NCI-H1048 (cell line): ENCODE measurements around the gene PRDM15.

ENCODE experiments used
- DNase-seq: peaks from one replicate; lab custom pipeline; 2025; lab: John Stamatoyannopoulos, UW

PRDM15 gene

DNA sequence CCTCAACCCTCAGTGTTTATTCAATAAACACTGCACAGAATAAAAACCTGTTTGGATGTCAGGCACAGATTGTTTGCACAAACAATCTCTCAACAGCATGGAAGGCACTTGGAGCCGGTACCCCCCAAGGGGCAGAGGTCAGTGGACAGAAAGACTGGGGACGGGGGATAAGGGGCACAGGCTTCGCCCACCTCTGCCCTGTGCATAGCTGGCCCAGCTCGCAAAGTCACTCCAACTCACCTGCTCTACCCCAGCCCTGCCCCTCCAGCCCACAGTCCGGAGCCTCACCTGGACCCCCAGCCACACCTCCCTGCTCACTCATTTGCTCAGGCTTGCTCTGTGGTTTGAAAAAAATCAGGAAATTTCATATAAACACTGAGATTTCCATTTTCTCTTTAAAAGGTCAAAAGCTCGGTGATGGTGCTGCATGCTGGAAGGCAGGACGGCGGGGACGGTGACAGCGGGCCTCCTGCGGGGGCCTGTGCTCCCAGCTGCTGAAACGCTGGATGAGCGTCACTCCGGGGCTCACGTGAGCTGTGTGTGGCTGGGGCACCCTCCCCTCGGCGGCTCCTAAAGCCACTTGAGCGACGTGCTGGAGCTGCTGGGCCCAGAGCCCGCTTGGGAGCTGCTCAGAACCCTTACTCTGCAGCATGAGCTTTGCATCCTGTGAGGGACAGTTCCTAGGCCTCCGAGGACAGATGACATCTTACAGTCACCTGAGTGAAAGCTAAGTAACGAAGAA, 54.5 kb downstream of the PRDM15 start:
- no peak for DNase-seq

DNA sequence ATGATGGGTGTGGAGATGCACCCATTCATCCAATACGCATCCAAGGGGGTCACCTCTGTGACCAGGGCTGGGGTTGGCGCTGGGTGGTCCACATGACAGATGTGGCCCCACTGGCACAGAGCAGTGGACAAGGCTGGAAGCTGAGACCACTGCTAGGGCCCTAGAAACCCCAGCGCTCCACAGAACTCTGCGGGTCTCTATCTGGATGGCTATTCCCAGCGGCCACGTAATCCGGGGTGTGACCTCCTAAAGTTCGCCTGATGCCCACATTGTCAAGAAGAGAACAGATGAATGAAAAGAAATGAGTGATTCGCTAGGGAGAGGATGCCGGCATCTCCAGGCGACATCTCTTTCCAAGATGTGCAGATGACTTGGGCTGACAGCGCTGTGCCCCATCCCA, 55.2 kb downstream of the PRDM15 start:
- no peak for DNase-seq

- no peak for DNase-seq
Measured at GRCh38 chr21:41823166-41823565, 56.0 kb downstream of the PRDM15 start.

- no peak for DNase-seq
Measured at GRCh38 chr21:41821756-41822431, 57.2 kb downstream of the PRDM15 start.

DNA sequence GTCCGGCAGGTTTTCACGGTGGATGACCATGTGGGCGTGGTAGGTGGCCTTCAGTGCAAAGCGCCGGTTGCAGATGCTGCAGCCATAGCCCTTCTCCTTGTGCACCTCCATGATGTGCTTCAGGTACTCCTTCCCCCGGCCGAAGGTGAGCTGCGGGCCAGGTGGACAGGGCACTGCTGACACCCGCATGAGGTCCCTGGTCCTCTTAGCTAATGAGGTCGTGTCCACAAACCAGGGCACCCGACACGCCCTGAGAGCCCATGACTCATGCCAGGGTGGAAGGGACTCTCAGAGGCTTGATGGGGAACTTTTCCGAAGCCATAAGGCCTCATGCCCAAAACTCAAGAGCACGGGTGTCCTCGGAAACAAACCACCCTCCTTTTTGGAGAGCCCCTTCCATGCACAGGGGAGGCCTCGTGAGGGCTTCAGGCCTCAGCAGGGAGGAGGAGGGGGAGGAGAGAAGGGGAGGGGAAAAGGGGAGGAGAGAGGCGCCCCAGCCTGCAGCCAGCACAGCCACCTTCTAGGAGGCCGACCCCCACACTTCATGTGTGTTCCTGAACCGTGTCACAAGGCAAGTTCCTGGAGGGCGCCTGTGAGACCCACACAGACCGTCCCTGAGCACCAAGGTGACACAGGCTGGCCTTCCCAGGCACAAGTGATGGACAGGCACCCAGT, 57.9 kb downstream of the PRDM15 start:
- DNase-seq, result no peak

GRCh38 chr21:41820384-41821080, 58.6 kb downstream of the PRDM15 start:
- DNase-seq, result no peak

GRCh38 chr21:41819856-41820281, 59.3 kb downstream of the PRDM15 start:
- no peak for DNase-seq

- DNase-seq, result no peak
Measured at GRCh38 chr21:41819236-41819855, 59.8 kb downstream of the PRDM15 start.

- DNase-seq, result no peak
Measured at GRCh38 chr21:41817877-41818855, 61.0 kb downstream of the PRDM15 start.

DNA sequence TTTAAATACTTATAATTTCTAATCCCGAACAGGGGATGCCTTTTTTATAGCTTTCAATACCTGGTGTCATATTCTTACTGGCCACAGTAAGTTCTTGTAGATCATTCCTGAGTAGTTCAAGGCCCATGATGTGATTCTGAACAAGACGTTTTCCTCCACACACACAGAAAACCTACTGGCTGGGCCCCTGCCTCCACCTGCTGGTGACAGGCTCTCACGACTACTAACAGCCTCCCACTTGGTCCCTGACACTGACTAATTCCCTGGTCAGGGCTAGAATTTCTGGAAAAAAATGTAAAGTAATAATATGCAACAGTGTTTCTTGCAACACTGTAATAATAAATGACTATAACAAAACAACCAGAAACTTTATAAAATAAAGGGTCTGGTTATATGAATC, 61.9 kb downstream of the PRDM15 start:
- no peak for DNase-seq

DNA sequence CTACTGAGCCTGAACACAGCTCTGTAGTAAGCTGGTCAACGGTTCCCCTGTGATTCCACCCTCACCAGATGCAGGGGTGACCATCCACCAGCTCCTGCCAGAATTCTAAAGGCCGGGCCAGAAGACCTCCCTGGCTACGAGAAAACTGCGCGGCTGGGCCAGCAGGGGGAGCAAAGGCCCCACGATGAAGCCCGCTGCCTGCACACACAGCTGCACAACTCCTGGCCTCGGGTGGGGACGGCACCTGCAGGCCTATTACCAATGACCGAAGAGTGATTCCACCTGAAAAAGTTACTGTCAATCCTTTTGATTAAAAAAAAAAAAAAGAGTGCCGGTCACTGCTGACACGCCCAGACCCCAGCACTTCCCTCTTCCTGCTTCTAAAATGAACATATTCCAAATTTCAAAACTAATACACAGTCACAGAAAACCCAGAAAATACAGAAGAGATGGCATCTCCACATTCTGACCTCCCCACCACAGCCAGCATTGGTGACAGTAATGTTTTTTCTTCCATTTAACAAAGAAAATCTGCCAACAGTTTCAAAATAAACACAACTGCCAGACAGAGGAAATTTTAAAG, 62.5 kb downstream of the PRDM15 start:
- DNase-seq, result no peak

GRCh38 chr21:41815652-41816582, 63.2 kb downstream of the PRDM15 start:
- no peak for DNase-seq

DNA sequence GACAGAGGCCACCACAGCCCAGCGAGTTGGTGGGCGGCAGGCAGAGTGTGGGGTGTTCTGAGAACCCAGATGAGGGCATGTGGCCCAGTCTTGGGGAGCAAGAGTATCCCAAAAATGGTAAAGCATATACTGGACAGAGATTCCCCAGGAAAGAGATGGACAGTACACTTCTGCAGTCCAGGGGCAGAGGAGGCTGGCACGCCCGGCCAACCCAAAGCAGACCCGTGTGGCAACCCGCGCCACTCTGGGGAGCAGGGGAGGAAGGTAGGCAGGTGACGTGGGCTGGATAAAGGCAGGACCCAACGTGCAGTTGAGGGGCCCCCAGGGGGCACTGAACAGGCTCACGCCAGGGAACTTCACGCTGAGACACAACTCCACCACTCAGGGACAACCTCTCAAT, 65.9 kb downstream of the PRDM15 start:
- no peak for DNase-seq

DNA sequence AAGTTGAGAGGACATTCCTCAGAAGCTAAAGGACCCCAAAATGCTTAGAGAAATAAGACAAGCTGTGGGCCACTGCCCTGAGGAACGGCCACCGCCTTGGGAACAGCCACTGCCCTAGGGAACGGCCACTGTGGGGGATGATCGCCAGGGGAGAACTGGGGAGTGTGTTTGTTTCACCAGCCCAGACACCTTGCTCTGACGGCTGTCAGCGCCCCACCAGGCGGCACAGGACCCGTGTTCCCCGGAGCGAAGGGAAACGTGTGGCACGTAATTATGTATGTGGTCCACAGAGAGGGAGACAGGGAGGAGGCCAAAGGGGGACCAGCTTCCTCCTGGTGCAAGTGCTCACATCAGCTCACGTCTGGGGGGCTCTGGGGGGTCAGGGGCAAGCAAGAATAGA, 66.5 kb downstream of the PRDM15 start:
- DNase-seq, result no peak

- DNase-seq, result no peak
Measured at GRCh38 chr21:41810597-41810932, 68.6 kb downstream of the PRDM15 start.

GRCh38 chr21:41809891-41810596, 69.1 kb downstream of the PRDM15 start:
- no peak for DNase-seq

GRCh38 chr21:41808846-41809245, 70.3 kb downstream of the PRDM15 start:
- DNase-seq, result no peak

- DNase-seq, result no peak
Measured at GRCh38 chr21:41808094-41808493, 71.0 kb downstream of the PRDM15 start.

DNA sequence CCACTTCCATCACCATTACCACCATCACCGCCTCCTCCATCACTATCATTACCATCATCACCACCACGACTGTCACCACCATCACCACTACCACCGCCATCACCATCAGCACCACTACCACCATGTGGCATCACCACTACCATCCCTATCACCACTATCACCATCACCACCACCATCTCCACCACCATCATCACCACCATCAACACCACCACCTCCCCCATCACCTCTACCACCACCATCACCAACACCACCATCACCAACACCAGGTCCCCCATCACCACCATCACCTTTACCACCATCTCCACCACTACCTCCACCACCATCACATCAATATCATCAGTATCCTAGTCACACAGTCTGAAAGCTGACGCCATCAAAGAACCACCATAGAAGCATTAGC, 72.4 kb downstream of the PRDM15 start:
- DNase-seq, result no peak
